Gastroesophageal sphincter (tissue), 4 donors: ENCODE measurements around the gene POLR1E. TPM values are rescaled to one million over a fixed set of nuclear protein-coding genes. Genes with fewer than 3 reads are reported as not detected.

Experiments used
- ATAC-seq: fragments of 150-250 bp; one replicate; pipeline ENCODE4 v1.9.1; 2016; ENCODE audit warnings: mild to moderate bottlenecking, moderate library complexity
- H3K27ac ChIP-seq, 4 donors: fragments of 200-600 bp; sonication (generic) in 3 of 4; 1 replicate in 3 of 4; 2 replicates in 1 of 4; pipeline ENCODE4 v1.5.1; 2016 to 2019
- H3K27me3 ChIP-seq: fragments of 200-600 bp; sonication (generic); one replicate; pipeline ENCODE4 v1.5.1; 2019
- H3K36me3 ChIP-seq, 2 donors: fragments of 200-600 bp; sonication (generic); one replicate each; pipeline ENCODE4 v1.5.1; 2019; ENCODE audit warnings: control low read depth in 1 of 2
- H3K4me1 ChIP-seq, 3 donors: fragments of 200-600 bp; sonication (generic); 1 replicate in 2 of 3; 2 replicates in 1 of 3; pipeline ENCODE4 v1.5.1; 2016 to 2019; ENCODE audit warnings: control low read depth in 2 of 3
- H3K4me3 ChIP-seq, 2 donors: fragments of 200-600 bp; sonication (generic); one replicate each; pipeline ENCODE4 v1.5.1; 2019; ENCODE audit warnings: mild to moderate bottlenecking in 1 of 2, moderate library complexity in 1 of 2
- H3K9me3 ChIP-seq, 3 donors: fragments of 200-600 bp; sonication (generic); one replicate each; pipeline ENCODE4 v1.5.1; 2017 to 2019; ENCODE audit warnings: control low read depth in 2 of 3
- CTCF ChIP-seq, 4 experiments: fragments of 200-600 bp in 2 of 4; fragments of 450-650 bp in 2 of 4; sonication (generic) in 1 of 4; IDR thresholded peaks; one replicate each; pipeline ENCODE4 v1.5.1; 2017 to 2019; ENCODE audit warnings: antibody characterized with exemption in 4 of 4, mild to moderate bottlenecking in 2 of 4, moderate library complexity in 2 of 4
- EP300 ChIP-seq: sonication (generic); formaldehyde crosslinking; IDR thresholded peaks from one replicate; pipeline ENCODE4 v1.6.1; 2017; ENCODE audit warnings: antibody characterized with exemption, mild to moderate bottlenecking
- POLR2A ChIP-seq, 2 donors: fragments of 450-650 bp; IDR thresholded peaks; one replicate each; pipeline ENCODE4 v1.6.1; 2017; ENCODE audit warnings: antibody characterized with exemption in 2 of 2, mild to moderate bottlenecking in 2 of 2, moderate library complexity in 1 of 2
- POLR2AphosphoS5 ChIP-seq: sonication (generic); formaldehyde crosslinking; IDR thresholded peaks from one replicate; pipeline ENCODE4 v1.6.1; 2017; ENCODE audit warnings: antibody characterized with exemption
- WGBS, 2 donors: methylation state at CpG; one replicate each; pipeline ENCODE4 v1.1.5; 2018; ENCODE audit warnings: low coverage in 1 of 2; 5-methylcytosine and 5-hydroxymethylcytosine counted together
- total RNA-seq, 4 donors: library from RNA; depleted of rRNA; stranded (reverse); fragments of >200 nt; gene quantifications; one replicate each; pipeline ENCODE4 v1.1.0, GENCODE V29; 2016

Gene POLR1E
- total RNA-seq, 4 donors from 2014 or later: 22.3 to 44.0 (median 25.4) TPM

DNA sequence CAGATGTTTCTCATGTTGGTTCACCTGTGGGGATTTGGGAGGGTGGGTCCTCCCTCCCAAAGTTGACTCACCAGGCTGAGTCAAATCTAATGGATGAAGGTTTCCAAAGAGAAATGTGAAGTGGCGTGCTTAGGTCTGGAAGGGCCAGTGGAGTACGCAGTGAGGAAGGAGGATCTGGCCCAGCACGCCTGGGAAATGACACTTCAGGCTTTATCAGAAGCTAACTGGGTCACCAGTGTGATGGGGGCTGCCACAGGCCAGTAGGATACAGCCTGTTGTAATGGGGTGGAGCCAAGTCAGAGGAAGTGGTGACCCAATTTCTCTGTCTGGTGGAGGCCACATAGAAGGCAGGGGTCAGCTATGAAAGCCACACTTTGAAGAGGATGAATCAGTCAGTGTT is 18.0 kb downstream of the POLR1E start:
- no peaks in the 10 kb centered on the region for H3K9me3 ChIP-seq
- WGBS, 2 donors: 67 to 69% methylated on average over 1 to 3 of the region's 3 CpGs
- no peak overlapping the region for H3K27ac ChIP-seq
- H3K4me3 ChIP-seq: no peak overlapping the region
- H3K4me1 ChIP-seq: no peaks in the 10 kb centered on the region
- peaks cover 0 to 95% of the 10 kb centered on the region in 2 donors for H3K36me3 ChIP-seq
- TF ChIP-seq EP300: no peak
- no peak for TF ChIP-seq POLR2A (IDR thresholded peaks at IDR 0.05)
- no peak for TF ChIP-seq CTCF (IDR thresholded peaks at IDR 0.05)
- no peak for TF ChIP-seq POLR2AphosphoS5
- ATAC-seq: no peak
- H3K27me3 ChIP-seq: no peaks in the 10 kb centered on the region

DNA sequence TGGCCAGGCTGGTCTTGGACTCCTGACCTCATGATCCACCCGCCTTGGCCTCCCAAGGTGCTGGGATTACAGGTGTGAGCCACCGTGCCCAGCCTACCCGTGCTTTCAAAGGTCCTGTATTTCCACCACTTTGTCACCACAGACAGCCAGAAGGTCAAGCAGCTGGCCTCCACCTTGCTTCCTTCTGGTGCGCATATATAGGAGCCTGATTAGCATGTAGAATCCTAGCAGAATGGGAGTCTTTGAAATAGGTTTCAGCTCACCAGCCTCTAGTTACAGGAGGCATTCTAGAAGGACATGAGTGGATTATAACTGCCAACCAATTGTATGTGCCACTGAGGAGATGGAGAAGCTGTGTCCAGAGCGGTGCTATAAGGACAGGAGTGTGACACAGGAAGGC is 18.9 kb downstream of the POLR1E start:
- H3K36me3 ChIP-seq: peaks cover 0 to 91% of the 10 kb centered on the region in 2 donors
- no peak overlapping the region for H3K4me3 ChIP-seq
- no peak for ATAC-seq
- no peaks in the 10 kb centered on the region for H3K4me1 ChIP-seq
- WGBS, 2 donors: 86 to 100% methylated on average over 1 to 2 of the region's 5 CpGs
- TF ChIP-seq CTCF (IDR thresholded peaks at IDR 0.05): no peak
- no peak for TF ChIP-seq POLR2A (IDR thresholded peaks at IDR 0.05)
- no peak for TF ChIP-seq EP300
- TF ChIP-seq POLR2AphosphoS5: no peak
- H3K9me3 ChIP-seq: no peaks in the 10 kb centered on the region
- H3K27me3 ChIP-seq: no peaks in the 10 kb centered on the region
- no peak overlapping the region for H3K27ac ChIP-seq

DNA sequence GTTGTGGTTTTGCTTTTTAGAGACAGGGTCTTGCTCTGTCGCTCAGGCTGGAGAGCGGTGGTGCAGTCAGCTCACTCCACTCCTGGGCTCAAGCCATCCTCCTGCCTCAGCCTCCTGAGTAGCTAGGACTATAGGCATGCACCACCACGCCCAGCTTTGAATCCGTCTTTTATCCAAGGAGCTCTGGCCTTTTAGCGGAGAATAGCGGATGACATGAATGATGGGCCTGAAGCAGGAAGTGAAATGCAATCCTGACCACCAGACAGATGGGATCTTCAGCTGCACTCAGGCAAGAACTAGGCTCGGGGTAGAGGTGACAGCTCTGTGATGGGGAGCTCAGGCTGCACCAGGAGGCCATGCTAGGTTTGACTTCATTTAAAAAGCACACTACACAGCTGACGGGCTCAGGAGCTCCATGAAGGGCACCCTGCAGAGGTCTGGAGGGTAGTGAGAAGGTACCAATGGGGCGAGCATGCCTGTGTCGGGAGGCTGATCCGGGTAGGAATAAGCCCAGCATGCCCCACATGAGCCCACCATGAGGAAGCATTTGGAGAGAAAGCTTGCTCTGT is 21.9 kb downstream of the POLR1E start:
- H3K4me1 ChIP-seq: no peaks in the 10 kb centered on the region
- 90% methylated on average over 5 of the region's 11 CpGs; no CpG with 5 or more reads in 1 of the 2 donors for WGBS, 2 donors
- H3K9me3 ChIP-seq: no peaks in the 10 kb centered on the region
- no peak overlapping the region for H3K27ac ChIP-seq
- H3K36me3 ChIP-seq: peaks cover 0 to 82% of the 10 kb centered on the region in 2 donors
- TF ChIP-seq CTCF (IDR thresholded peaks at IDR 0.05) (no peak), POLR2A (IDR thresholded peaks at IDR 0.05) (no peak), EP300 (no peak), POLR2AphosphoS5 (no peak)
- H3K4me3 ChIP-seq: no peak overlapping the region
- ATAC-seq: no peak
- no peaks in the 10 kb centered on the region for H3K27me3 ChIP-seq

- no peak for ATAC-seq
- Histone ChIP-seq H3K9me3 (no peaks in the 10 kb centered on the region), H3K36me3 (peaks cover 0 to 82% of the 10 kb centered on the region in 2 donors), H3K27ac (no peak overlapping the region), H3K27me3 (no peaks in the 10 kb centered on the region), H3K4me3 (no peak overlapping the region), H3K4me1 (no peaks in the 10 kb centered on the region)
- WGBS, 2 donors: 80% methylated on average over 1 to 2 of the region's 5 CpGs
- TF ChIP-seq POLR2A (IDR thresholded peaks at IDR 0.05) (no peak), EP300 (no peak), POLR2AphosphoS5 (no peak), CTCF (IDR thresholded peaks at IDR 0.05) (no peak)
These were observed 22.5 kb downstream of the POLR1E start for GRCh38 chr9:37508135-37508833.

- Histone ChIP-seq H3K27me3 (no peaks in the 10 kb centered on the region), H3K9me3 (no peaks in the 10 kb centered on the region), H3K27ac (no peak overlapping the region), H3K36me3 (peaks cover 0 to 81% of the 10 kb centered on the region in 2 donors), H3K4me1 (no peaks in the 10 kb centered on the region), H3K4me3 (no peak overlapping the region)
- 83 to 86% methylated on average over 2 to 3 of the region's 3 CpGs for WGBS, 2 donors
- no peak for TF ChIP-seq EP300
- no peak for TF ChIP-seq CTCF (IDR thresholded peaks at IDR 0.05)
- no peak for TF ChIP-seq POLR2AphosphoS5
- no peak for TF ChIP-seq POLR2A (IDR thresholded peaks at IDR 0.05)
- no peak for ATAC-seq
These were observed 23.1 kb downstream of the POLR1E start for GRCh38 chr9:37508834-37509206.
